HG02938 (cell line): ENCODE data around the gene CD52.

ENCODE experiments used
- ATAC-seq: cut with Tn5 transposase; IDR thresholded peaks from one replicate; pipeline ENCODE4 v1.9.1; 2021; ENCODE audit warnings: mild to moderate bottlenecking, moderate library complexity; ENCODE audit not compliant: unreplicated experiment

CD52 gene

GRCh38 chr1:26317612-26318337, at the start of gene CD52:
Gene CD52 (plus strand): TSS chr1:26317958. CDS start chr1:26318018, 60 bp downstream.
- no peak for ATAC-seq

- ATAC-seq = no peak
These were observed 49.2 kb upstream of the CD52 start for GRCh38 chr1:26268290-26269197.

GRCh38 chr1:26269198-26269550, 48.6 kb upstream of the CD52 start:
- ATAC-seq = no peak

GRCh38 chr1:26274801-26275425, 42.8 kb upstream of the CD52 start:
- ATAC-seq = no peak

- ATAC-seq = no peak
These were observed 42.0 kb upstream of the CD52 start for GRCh38 chr1:26275580-26276431.

GRCh38 chr1:26276432-26276838, 41.3 kb upstream of the CD52 start:
- ATAC-seq = no peak

GRCh38 chr1:26277261-26277661, 40.5 kb upstream of the CD52 start:
- ATAC-seq = no peak

- no peak for ATAC-seq
These were observed 40.0 kb upstream of the CD52 start for GRCh38 chr1:26277719-26278118.

- ATAC-seq = no peak
These were observed 39.5 kb upstream of the CD52 start for GRCh38 chr1:26278303-26278702.

- no peak for ATAC-seq
These were observed 38.9 kb upstream of the CD52 start for GRCh38 chr1:26278724-26279455.

- peak; percentile 41 for ATAC-seq
These were observed 38.1 kb upstream of the CD52 start, which contains the start of gene SH3BGRL3 for GRCh38 chr1:26279456-26280332. Gene SH3BGRL3 (plus strand): TSS chr1:26280086. CDS start chr1:26280156, 70 bp downstream.

- no peak for ATAC-seq
These were observed 37.3 kb upstream of the CD52 start for GRCh38 chr1:26280333-26281042.

GRCh38 chr1:26281091-26281958, 36.4 kb upstream of the CD52 start:
- no peak for ATAC-seq

GRCh38 chr1:26281971-26282370, 35.8 kb upstream of the CD52 start:
- ATAC-seq = no peak

- ATAC-seq = no peak
These were observed 35.3 kb upstream of the CD52 start for GRCh38 chr1:26282401-26282918.

- ATAC-seq = no peak
These were observed 34.4 kb upstream of the CD52 start for GRCh38 chr1:26283279-26283853.
